HepG2 (cell line): ENCODE data around the gene ALPK3. TPM values are rescaled to one million over a fixed set of nuclear protein-coding genes. Genes with fewer than 3 reads are reported as not detected.

Experiments used
- ATAC-seq: fragments of 200-7000 bp; cut with Tn5 transposase; 3 replicates; pipeline ENCODE4 v1.9.1; 2020; ENCODE audit warnings: mild to moderate bottlenecking, moderate library complexity
- BruUV-seq: library from RNA; stranded (reverse); fragments of 400-500 nt; replicated peaks from 2 replicates; lab custom pipeline; 2021; lab: Mats Ljungman, UMichigan
- CTCF ChIA-PET: fragments of 300-600 bp; formaldehyde crosslinking; extraction: SDS; loops from one replicate; lab custom pipeline; 2021; ENCODE audit warnings: low total read pairs, inconsistent platforms, low intra/inter-chr PET ratio; lab: Yijun Ruan, JAX
- POLR2A ChIA-PET: fragments of 350-600 bp; sonication (Branson Sonifier 250); formaldehyde crosslinking; loops from one replicate; lab custom pipeline; 2020; ENCODE audit warnings: antibody characterized with exemption, inconsistent platforms; lab: Yijun Ruan, JAX
- DNase-seq: peaks from one replicate; pipeline ENCODE4 v3.0.0-alpha.2; 2015; ENCODE audit warnings: low spot score
- FAIRE-seq: peaks from 3 replicates; lab custom pipeline; 2011; peaks lifted over from hg19 to GRCh38; lab: Jason Lieb, UNC
- H2AFZ ChIP-seq: one replicate; pipeline ENCODE4 v1.6.1; 2011; ENCODE audit warnings: low read length, inconsistent platforms
- H3K27ac ChIP-seq: fragments of 300-600 bp; 3 replicates; pipeline ENCODE4 v1.8.0; 2011; ENCODE audit warnings: mixed run types, mild to moderate bottlenecking, mixed read lengths, low read length, inconsistent platforms; ENCODE audit not compliant: insufficient read depth; ENCODE audit errors: extremely low read length
- H3K27me3 ChIP-seq, 2 experiments: fragments of 200-600 bp in 1 of 2; 2 replicates in 1 of 2; 3 replicates in 1 of 2; pipeline versions ENCODE4 v1.6.0 to v1.8.0; 2011; ENCODE audit warnings: low read length in 2 of 2, mild to moderate bottlenecking in 2 of 2, moderate library complexity in 2 of 2, inconsistent platforms in 1 of 2; ENCODE audit not compliant: insufficient read depth in 2 of 2, control insufficient read depth in 1 of 2
- H3K36me3 ChIP-seq, 2 experiments: fragments of 200-600 bp in 1 of 2; replicated peaks in 1 of 2; 2 replicates in 1 of 2; 3 replicates in 1 of 2; pipeline versions ENCODE4 v1.5.1 to v1.8.0; 2011; ENCODE audit warnings: low read length in 2 of 2, inconsistent platforms in 1 of 2; ENCODE audit not compliant: insufficient read depth in 2 of 2, control insufficient read depth in 1 of 2
- H3K4me1 ChIP-seq: 2 replicates; pipeline ENCODE4 v1.5.1; 2012; ENCODE audit warnings: low read length, inconsistent platforms; ENCODE audit not compliant: insufficient read depth
- H3K4me2 ChIP-seq: 2 replicates; pipeline ENCODE4 v1.6.0; 2011; ENCODE audit warnings: low read depth, low read length, inconsistent platforms
- H3K4me3 ChIP-seq, 3 experiments: fragments of 200-600 bp in 1 of 3; sonication (generic), shearing (Covaris generic) in 1 of 3; replicated peaks in 1 of 3; 2 replicates each; pipeline ENCODE4 v1.5.1; 2011 to 2016; ENCODE audit warnings: low read length in 3 of 3, inconsistent platforms in 2 of 3, low read depth in 2 of 3, mild to moderate bottlenecking in 2 of 3, control low read depth in 1 of 3, mixed read lengths in 1 of 3; ENCODE audit not compliant: insufficient read depth in 1 of 3
- H3K79me2 ChIP-seq: one replicate; pipeline ENCODE4 v1.6.1; 2011; ENCODE audit warnings: low read length, inconsistent platforms; ENCODE audit not compliant: insufficient read depth
- H3K9ac ChIP-seq: 2 replicates; pipeline ENCODE4 v1.6.0; 2011; ENCODE audit warnings: mild to moderate bottlenecking, low read depth, low read length, inconsistent platforms; ENCODE audit not compliant: insufficient read depth
- H3K9me3 ChIP-seq: 2 replicates; pipeline ENCODE4 v1.5.1; 2012; ENCODE audit warnings: mild to moderate bottlenecking, low read length
- H4K20me1 ChIP-seq: 2 replicates; pipeline ENCODE4 v1.6.0; 2011; ENCODE audit warnings: inconsistent platforms, mild to moderate bottlenecking, low read length, moderate library complexity; ENCODE audit not compliant: insufficient read depth
- ZBTB38 ChIP-seq: sonication (generic); formaldehyde crosslinking; IDR thresholded peaks from 2 replicates; pipeline ENCODE4 v1.5.1; 2020; ENCODE audit warnings: mild to moderate bottlenecking, missing genetic modification reagents
- WGBS: methylation state at CpG from one replicate; pipeline ENCODE4 v1.1.6; 2017; ENCODE audit warnings: low lambda C conversion rate; 5-methylcytosine and 5-hydroxymethylcytosine counted together
- in situ Hi-C: cut with HindIII; loops from 2 replicates; pipeline ENCODE4 v1.10.0; 2017; ENCODE audit warnings: low pct_unique_long_range_greater_than_20kb; ENCODE audit not compliant: extremely low pct_ligation_motif_present
- intact Hi-C: fragments of 100-400 bp; cut with micrococcal nuclease; formaldehyde crosslinking; loops from one replicate; pipeline ENCODE4 v1.10.0; 2022; ENCODE audit not compliant: unreplicated experiment
- polyA plus RNA-seq, 8 experiments: library from polyadenylated mRNA; depleted of rRNA in 3 of 8; stranded (reverse) in 7 of 8; unstranded in 1 of 8; fragments of >200 nt; fragmentation: Illumina TruSeq in 4 of 8; extraction: Trizol in 4 of 8; gene quantifications; 2 replicates each; pipeline versions ENCODE4 v1.2.1 to v1.2.3, GENCODE V29; 2011 to 2016; ENCODE audit warnings: low read depth in 4 of 8, missing spikeins in 1 of 8, mixed read lengths in 1 of 8; ENCODE audit not compliant: insufficient read depth in 1 of 8
- total RNA-seq, 5 experiments: library from RNA; depleted of rRNA; stranded (reverse); fragments of >200 nt; fragmentation: Illumina TruSeq; extraction: Trizol; gene quantifications; 2 replicates each; pipeline ENCODE4 v1.2.3, GENCODE V29; 2016; ENCODE audit warnings: low read depth in 1 of 5
- TF ChIP-seq, protein P1 (sequence below): sonication (generic); formaldehyde crosslinking; IDR thresholded peaks from 2 replicates; pipeline ENCODE4 v1.4.0; 2020; ENCODE audit warnings: missing genetic modification reagents, mild to moderate bottlenecking, borderline replicate concordance
- TF ChIP-seq, protein P2 (sequence below): sonication (generic); formaldehyde crosslinking; IDR thresholded peaks from 2 replicates; pipeline ENCODE4; 2020; ENCODE audit warnings: missing genetic modification reagents, mild to moderate bottlenecking, borderline replicate concordance

ALPK3 gene
- total and polyA plus RNA-seq, 2 of the 13 experiments (the other 11 are each of a cell fraction or from before 2014, with no cell fraction given) = 0.04 to 0.42 TPM

DNA sequence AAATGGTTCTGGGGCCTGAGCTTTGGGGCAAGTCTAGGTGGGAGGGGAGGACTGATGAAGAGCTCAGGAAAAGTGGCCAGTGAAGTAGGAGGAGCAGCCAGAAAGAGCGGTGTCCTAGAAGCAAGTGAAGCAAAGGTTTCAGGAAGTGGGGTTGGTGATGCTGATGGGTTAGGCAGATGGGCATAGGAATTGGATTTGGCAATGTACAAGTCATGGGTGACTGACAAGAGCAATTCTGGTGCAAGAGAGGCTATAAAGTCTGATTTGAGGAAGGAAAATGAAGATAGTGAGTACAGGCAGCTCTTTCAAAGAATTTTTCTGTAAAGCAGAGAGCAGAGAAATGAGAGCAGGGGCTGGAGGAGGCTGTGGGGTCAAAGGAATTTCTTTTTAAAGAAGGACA lies 19.7 kb downstream of the ALPK3 start:
- Histone ChIP-seq H3K9me3 (no peaks in the 10 kb centered on the region), H2AFZ (no peak overlapping the region), H3K4me3 (no peak overlapping the region), H3K4me2 (no peak overlapping the region), H3K36me3 (no peaks in the 10 kb centered on the region), H4K20me1 (no peaks in the 10 kb centered on the region), H3K27ac (no peak overlapping the region), H3K9ac (no peak overlapping the region)
- no peak for FAIRE-seq
- BruUV-seq = no TSS peak
- intact Hi-C loops = no loop called here
- WGBS = 88% methylated on average over 1 of the region's 1 CpG
- POLR2A ChIA-PET = no interaction called here
- TF ChIP-seq, protein P1, sequence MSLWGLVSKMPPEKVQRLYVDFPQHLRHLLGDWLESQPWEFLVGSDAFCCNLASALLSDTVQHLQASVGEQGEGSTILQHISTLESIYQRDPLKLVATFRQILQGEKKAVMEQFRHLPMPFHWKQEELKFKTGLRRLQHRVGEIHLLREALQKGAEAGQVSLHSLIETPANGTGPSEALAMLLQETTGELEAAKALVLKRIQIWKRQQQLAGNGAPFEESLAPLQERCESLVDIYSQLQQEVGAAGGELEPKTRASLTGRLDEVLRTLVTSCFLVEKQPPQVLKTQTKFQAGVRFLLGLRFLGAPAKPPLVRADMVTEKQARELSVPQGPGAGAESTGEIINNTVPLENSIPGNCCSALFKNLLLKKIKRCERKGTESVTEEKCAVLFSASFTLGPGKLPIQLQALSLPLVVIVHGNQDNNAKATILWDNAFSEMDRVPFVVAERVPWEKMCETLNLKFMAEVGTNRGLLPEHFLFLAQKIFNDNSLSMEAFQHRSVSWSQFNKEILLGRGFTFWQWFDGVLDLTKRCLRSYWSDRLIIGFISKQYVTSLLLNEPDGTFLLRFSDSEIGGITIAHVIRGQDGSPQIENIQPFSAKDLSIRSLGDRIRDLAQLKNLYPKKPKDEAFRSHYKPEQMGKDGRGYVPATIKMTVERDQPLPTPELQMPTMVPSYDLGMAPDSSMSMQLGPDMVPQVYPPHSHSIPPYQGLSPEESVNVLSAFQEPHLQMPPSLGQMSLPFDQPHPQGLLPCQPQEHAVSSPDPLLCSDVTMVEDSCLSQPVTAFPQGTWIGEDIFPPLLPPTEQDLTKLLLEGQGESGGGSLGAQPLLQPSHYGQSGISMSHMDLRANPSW = no peak
- TF ChIP-seq, all 625 proteins: peak for 0
- H3K79me2 ChIP-seq = no peaks in the 10 kb centered on the region
- peaks cover 22% of the 10 kb centered on the region for H3K4me1 ChIP-seq
- in situ Hi-C loops = loop anchor here (25.0 kb wide), 1 partner anchor 325 kb away; no protein-coding TSS in a partner anchor
- no peak for ATAC-seq
- CTCF ChIA-PET = no interaction called here
- peaks cover 0 to 28% of the 10 kb centered on the region in 2 experiments; a peak in 3 of 5 replicates for H3K27me3 ChIP-seq
- no peak for DNase-seq

DNA sequence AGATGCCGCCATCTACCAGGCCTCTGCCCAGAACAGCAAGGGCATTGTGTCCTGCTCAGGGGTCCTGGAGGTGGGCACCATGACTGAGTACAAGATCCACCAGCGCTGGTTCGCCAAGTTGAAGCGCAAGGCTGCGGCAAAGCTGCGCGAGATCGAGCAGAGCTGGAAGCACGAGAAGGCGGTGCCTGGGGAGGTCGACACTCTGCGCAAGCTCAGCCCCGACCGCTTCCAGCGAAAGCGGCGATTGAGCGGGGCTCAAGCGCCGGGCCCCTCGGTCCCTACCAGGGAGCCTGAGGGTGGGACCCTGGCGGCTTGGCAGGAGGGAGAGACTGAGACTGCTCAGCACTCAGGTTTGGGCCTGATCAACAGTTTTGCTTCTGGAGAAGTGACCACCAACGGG lies 22.6 kb downstream of the ALPK3 start:
- in situ Hi-C loops = loop anchor here (25.0 kb wide), 1 partner anchor 323 kb away; no protein-coding TSS in a partner anchor
- ATAC-seq = no peak
- no peak for DNase-seq
- Histone ChIP-seq H3K9me3 (no peaks in the 10 kb centered on the region), H3K4me3 (no peak overlapping the region), H3K27me3 (peaks cover 0 to 25% of the 10 kb centered on the region in 2 experiments; a peak in 3 of 5 replicates), H3K4me1 (peaks cover 43% of the 10 kb centered on the region), H4K20me1 (no peaks in the 10 kb centered on the region), H2AFZ (no peak overlapping the region), H3K9ac (no peak overlapping the region), H3K4me2 (no peak overlapping the region), H3K27ac (no peak overlapping the region), H3K36me3 (no peaks in the 10 kb centered on the region), H3K79me2 (no peaks in the 10 kb centered on the region)
- ChIA-PET POLR2A (no interaction called here), CTCF (no interaction called here)
- no peak for FAIRE-seq
- 94% methylated on average over 22 of the region's 23 CpGs for WGBS
- intact Hi-C loops = no loop called here
- TF ChIP-seq, protein P2, sequence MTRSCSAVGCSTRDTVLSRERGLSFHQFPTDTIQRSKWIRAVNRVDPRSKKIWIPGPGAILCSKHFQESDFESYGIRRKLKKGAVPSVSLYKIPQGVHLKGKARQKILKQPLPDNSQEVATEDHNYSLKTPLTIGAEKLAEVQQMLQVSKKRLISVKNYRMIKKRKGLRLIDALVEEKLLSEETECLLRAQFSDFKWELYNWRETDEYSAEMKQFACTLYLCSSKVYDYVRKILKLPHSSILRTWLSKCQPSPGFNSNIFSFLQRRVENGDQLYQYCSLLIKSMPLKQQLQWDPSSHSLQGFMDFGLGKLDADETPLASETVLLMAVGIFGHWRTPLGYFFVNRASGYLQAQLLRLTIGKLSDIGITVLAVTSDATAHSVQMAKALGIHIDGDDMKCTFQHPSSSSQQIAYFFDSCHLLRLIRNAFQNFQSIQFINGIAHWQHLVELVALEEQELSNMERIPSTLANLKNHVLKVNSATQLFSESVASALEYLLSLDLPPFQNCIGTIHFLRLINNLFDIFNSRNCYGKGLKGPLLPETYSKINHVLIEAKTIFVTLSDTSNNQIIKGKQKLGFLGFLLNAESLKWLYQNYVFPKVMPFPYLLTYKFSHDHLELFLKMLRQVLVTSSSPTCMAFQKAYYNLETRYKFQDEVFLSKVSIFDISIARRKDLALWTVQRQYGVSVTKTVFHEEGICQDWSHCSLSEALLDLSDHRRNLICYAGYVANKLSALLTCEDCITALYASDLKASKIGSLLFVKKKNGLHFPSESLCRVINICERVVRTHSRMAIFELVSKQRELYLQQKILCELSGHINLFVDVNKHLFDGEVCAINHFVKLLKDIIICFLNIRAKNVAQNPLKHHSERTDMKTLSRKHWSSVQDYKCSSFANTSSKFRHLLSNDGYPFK (CRISPR knock-in tag) = no peak
- 0 out of 2 replicates have a peak, but pooled peaks have one; percentile 15 for TF ChIP-seq ZBTB38 (CRISPR knock-in tag)
- no TSS peak for BruUV-seq
